ENCODE results near the gene DPEP2. TPM values are rescaled to one million over a fixed set of nuclear protein-coding genes. Genes with fewer than 3 reads are reported as not detected.
"Not testable (repeated sequence)": the region's sequence is repeated elsewhere in the genome, so short reads cannot be mapped to it uniquely, and the experiment has no call there.

The DPEP2 gene
- polyA plus RNA-seq, 12 donors = 0.63 to 2.2 (median 1.3) TPM; not detected in 2

GRCh38 chr16:67954421-67955196, 44.7 kb downstream of the DPEP2 start:
- DNase-seq = no peak

DNA sequence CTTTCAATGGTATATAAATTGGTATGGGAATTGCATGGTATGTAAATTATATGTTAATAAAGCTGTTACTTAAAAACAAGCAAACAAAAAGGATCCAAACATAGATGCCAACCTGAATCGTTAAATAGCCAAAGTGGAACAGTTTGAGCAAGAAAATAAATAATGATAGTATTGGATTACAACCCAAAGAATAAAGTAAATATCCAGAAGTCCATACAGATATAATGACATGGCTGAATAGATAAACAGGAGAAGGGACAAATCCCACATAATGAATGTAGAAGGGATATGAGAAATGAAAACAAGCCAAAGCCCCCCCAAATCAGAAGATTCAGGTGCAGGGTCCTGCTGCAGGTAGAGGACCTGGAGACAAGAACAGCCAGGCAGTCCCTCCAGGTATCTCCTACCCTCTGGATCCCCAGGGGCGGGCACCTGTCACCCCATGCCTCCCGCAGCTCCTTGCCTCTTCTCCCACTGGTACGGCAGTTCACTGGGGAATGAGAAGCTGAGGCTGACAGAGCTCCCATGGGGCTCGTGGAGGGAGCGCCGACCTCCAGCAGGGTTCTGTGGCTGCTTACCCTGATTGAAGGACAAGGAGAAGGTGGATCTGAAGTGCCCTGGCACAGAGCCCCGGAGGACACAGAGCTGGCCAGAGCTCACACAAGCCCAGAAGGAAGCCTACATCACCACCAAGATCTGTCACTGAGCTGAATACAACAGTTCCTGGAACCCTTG, 45.5 kb downstream of the DPEP2 start:
- DNase-seq = no peak

- DNase-seq = no peak
Measured at GRCh38 chr16:67951485-67951884, 47.8 kb downstream of the DPEP2 start.

GRCh38 chr16:67950335-67950843, 48.9 kb downstream of the DPEP2 start:
- no peak for DNase-seq

DNA sequence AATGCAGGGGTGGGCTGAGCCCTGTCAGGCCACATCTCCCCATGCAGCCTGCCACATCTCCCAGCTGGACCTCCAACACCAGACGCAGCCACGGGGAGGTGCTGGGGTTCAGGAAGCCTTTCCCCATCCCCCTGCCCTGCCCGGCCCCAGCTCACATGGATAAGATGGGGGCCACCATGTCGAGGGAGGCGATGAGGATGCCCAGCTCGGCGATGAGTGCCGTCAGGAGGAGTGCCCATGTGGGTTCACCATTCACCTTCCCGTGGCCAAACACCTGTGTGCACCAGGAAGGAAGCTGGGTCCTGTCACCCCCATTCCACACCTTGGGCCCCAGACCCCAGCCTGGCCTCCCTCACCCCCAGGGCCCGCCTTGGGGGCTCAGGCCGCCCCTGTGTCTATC, 49.6 kb downstream of the DPEP2 start:
- DNase-seq = no peak

DNA sequence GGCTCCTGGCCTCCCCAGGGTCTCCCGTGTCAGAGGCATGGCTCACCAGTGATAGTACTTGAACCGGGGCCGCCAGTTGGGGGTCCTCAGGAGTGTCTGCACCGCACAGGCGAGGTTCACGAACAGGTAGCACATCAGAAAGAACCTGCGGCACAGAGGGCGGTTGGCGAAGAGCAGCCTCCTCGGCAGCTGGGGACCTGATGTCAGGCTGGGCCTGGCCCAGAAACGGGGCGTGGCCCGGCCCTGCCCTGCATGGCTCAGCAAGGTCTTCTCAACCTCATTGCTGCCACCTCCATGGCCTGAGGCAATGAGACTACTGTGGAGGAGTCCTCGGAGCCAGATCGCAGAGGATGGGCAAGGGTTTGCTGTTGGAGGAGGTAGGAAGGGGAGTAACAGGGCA, 51.3 kb downstream of the DPEP2 start:
- DNase-seq = no peak

- no peak for DNase-seq
Measured at GRCh38 chr16:67946966-67947558, 52.2 kb downstream of the DPEP2 start.

- no peak for DNase-seq
Measured at GRCh38 chr16:67946128-67946569, 53.1 kb downstream of the DPEP2 start.

GRCh38 chr16:67945392-67945933, 53.8 kb downstream of the DPEP2 start:
- no peak for DNase-seq

GRCh38 chr16:67944690-67945391, 54.4 kb downstream of the DPEP2 start:
- DNase-seq = no peak

- no peak for DNase-seq
Measured at GRCh38 chr16:67943619-67944504, 55.4 kb downstream of the DPEP2 start, which contains the start of gene LCAT. LCAT (minus strand) TSS chr16:67944120; CDS start chr16:67944101, 19 bp downstream.

DNA sequence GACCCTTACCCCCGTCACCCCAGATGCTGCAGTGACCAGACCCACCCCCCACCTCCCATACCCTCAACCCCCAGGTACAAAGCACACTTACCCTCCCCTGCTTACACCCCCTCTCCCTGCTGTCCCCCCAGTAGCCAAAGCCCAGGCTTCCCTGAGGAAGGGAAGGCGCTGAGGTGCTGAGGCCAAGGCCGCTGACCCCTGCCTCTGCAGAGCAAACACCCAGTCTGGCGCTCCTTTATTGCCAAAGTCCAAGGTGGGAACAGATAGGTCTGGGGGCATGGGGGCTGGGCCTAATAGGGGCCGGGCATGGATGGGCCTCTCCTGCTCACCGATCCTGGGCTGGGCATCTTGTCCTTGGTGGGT, 56.0 kb downstream of the DPEP2 start:
- DNase-seq = no peak

- DNase-seq = no peak
Measured at GRCh38 chr16:67942510-67943255, 56.6 kb downstream of the DPEP2 start.

GRCh38 chr16:67942200-67942509, 57.1 kb downstream of the DPEP2 start:
- no peak for DNase-seq

GRCh38 chr16:67941469-67942199, 57.6 kb downstream of the DPEP2 start:
- DNase-seq = no peak

GRCh38 chr16:67940446-67941089, 58.7 kb downstream of the DPEP2 start:
- DNase-seq = no peak

- DNase-seq = no peak
Measured at GRCh38 chr16:67939507-67940445, 59.5 kb downstream of the DPEP2 start.

DNA sequence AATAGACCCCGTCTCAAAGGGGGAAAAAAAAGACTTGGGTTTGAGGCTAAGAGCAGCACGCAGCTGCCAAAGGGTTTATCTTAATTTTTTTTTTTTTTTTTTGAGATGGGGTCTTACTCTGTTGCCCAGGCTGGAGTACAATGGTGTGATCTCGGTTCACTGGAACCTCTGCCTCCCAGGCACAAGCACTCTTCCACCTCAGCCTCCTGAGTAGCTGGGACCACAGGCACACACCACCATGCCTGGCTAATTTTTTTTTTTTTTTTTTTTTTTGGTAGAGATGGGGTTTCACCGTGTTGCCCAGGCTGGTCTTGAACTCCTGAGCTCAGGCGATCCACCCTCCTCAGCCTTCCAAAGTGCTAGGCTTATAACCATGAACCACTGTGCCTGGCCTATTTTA, 61.6 kb downstream of the DPEP2 start:
- not testable (repeated sequence) for DNase-seq

Measured in muscle of arm (tissue), 12 donors.